ENCODE results near the gene NIPBL.
"Not testable (repeated sequence)": the region's sequence is repeated elsewhere in the genome, so short reads cannot be mapped to it uniquely, and the experiment has no call there.

The NIPBL gene

DNA sequence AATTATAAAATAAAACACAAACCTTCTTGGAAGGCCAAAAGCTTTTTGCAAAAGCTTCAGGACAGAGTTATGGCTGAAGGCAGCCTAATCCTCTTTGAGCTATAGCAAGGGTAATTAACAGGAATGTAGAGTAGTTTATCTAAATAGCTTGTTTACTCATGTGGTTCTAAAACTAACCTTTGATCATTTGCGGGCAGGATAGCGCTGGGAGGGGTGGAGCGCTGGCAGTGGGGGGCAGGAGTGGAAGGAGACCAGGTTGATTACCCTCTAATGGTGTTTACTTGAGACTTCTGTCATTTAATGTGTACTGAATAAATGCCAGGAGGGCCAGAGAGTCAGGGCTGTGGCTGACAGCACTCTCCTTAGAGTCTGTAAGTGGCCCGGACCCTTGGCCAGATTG lies 217.2 kb downstream of the NIPBL start:
- DNase-seq (ENCODE audit: low read depth) = not testable (repeated sequence)

- not testable (repeated sequence) for DNase-seq (ENCODE audit: low read depth)
Observed at GRCh38 chr5:37099267-37099666, 222.7 kb downstream of the NIPBL start.

GRCh38 chr5:37103302-37103701 lies 226.7 kb downstream of the NIPBL start:
- no peak for DNase-seq (ENCODE audit: low read depth)

DNA sequence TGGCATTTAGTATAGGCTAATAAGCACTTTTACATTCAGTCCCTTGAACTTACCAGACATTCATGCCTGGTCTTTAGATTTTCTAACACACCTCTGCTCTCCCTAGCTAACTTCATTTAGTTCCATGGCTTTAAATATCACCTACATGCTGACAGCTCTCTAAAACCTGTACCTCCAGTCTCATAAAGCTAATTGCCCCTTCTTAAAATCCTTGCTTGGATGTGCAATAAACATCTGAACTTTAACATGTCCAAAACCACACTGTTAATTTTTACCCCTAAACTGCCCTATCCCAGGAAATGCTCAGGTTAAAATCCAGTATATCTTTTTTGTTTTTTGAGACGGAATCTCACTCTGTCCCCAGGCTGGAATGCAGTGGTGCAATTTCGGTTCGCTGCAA lies 232.8 kb downstream of the NIPBL start:
- no peak for DNase-seq (ENCODE audit: low read depth)

DNA sequence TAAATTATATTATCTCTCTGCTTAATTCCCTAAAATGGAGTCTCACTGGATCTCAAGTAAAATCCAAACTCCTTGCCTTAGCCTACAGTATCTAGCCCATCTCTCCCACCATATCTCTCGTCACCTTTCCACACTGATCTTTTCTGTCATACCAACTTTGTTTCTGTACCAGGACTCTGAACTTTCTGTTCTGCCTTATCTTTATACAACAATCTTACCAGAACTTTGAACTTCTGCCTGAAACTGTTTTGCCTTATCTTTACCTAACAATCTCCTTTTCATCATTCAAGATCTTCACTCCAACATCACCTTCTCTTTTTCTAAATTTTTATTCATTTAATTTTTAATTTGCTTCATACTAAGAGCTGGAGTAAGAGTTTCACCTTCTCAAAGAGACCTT lies 233.6 kb downstream of the NIPBL start:
- DNase-seq (ENCODE audit: low read depth) = no peak

GRCh38 chr5:37111426-37112382 lies 235.1 kb downstream of the NIPBL start:
- no peak for DNase-seq (ENCODE audit: low read depth)

DNA sequence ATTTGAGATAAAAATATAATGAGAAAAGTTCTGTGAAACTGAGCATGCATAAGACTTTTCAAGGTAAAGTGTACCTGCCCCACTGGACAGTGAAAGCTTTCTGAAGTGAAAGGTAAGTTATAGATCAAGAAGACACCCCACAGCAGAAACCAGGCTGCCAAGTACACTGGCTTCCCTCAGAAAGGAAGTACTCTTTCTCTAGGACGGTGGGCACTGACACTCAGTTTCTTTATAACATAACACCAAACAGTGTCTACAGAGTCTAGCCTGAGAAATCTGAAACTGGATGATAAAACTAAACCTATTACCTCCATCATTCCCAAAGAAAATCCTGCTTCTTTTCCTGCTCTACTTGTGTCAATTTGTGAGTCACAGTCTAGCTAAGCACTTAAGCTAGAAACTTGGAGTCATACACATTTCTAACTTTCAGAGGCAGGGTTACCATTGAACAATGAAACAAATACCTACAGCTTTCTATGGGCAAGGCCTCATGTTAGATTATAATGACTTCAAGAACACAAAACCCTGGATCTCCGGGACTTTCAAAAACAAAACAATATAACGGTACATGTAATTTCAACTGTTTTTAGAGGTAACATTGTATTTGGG lies 235.9 kb downstream of the NIPBL start:
- no peak for DNase-seq (ENCODE audit: low read depth)

Measured in stimulated activated CD8-positive, alpha-beta memory T cell treated with anti-CD3 and anti-CD28 coated beads, Interleukin-4, amount 100 ng/mL, for 24 hours (primary cell).